Sigmoid colon (tissue), 4 donors: ENCODE results near the gene BCAS2.

Source experiments
- EP300 ChIP-seq, 4 donors: sonication (generic); formaldehyde crosslinking; IDR thresholded peaks; one replicate each; pipeline ENCODE4 v1.6.1; 2017; ENCODE audit warnings: antibody characterized with exemption in 4 of 4
- POLR2A ChIP-seq, 2 donors: fragments of 450-650 bp; IDR thresholded peaks; one replicate each; pipeline ENCODE4 v1.6.1; 2016; ENCODE audit warnings: antibody characterized with exemption in 2 of 2, mild to moderate bottlenecking in 2 of 2, moderate library complexity in 2 of 2
- POLR2AphosphoS5 ChIP-seq, 4 donors: sonication (generic); formaldehyde crosslinking; IDR thresholded peaks; one replicate each; pipeline ENCODE4 v1.6.1; 2017; ENCODE audit warnings: antibody characterized with exemption in 4 of 4
- TF ChIP-seq, protein P1 (sequence below), 4 experiments: fragments of 450-650 bp in 3 of 4; fragments of 200-600 bp in 1 of 4; IDR thresholded peaks; one replicate each; pipeline ENCODE4 v1.5.1; 2016 to 2019; ENCODE audit warnings: antibody characterized with exemption in 4 of 4, mild to moderate bottlenecking in 3 of 4, moderate library complexity in 2 of 4

DNA sequence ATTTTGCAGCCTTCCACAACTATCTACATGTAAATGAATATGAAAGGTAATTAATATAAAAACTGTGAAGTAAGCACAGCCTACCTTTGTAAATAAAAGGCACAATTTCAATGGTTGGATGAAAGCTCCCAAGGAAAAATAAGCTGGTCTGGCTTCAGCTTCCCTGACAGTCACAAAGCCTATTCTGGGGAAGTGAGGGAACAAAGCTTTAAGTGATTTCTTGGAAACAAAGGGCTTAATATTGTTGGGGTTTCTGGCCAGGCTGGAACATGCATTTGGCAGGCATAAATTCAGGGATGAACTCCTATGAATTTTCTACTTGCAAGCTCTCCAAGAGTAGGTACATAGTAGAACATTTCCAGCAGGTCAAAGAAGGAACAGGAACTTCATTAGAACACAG lies 17.3 kb downstream of the BCAS2 start:
- TF ChIP-seq, protein P1, sequence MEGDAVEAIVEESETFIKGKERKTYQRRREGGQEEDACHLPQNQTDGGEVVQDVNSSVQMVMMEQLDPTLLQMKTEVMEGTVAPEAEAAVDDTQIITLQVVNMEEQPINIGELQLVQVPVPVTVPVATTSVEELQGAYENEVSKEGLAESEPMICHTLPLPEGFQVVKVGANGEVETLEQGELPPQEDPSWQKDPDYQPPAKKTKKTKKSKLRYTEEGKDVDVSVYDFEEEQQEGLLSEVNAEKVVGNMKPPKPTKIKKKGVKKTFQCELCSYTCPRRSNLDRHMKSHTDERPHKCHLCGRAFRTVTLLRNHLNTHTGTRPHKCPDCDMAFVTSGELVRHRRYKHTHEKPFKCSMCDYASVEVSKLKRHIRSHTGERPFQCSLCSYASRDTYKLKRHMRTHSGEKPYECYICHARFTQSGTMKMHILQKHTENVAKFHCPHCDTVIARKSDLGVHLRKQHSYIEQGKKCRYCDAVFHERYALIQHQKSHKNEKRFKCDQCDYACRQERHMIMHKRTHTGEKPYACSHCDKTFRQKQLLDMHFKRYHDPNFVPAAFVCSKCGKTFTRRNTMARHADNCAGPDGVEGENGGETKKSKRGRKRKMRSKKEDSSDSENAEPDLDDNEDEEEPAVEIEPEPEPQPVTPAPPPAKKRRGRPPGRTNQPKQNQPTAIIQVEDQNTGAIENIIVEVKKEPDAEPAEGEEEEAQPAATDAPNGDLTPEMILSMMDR (IDR thresholded peaks at IDR 0.05): no peak
- TF ChIP-seq EP300 (IDR thresholded peaks at IDR 0.05): no peak
- TF ChIP-seq POLR2A (IDR thresholded peaks at IDR 0.05): no peak
- TF ChIP-seq POLR2AphosphoS5 (IDR thresholded peaks at IDR 0.05): no peak
